GM19023 (cell line): ENCODE results near the gene SLC13A5.
"Not testable (repeated sequence)": the region's sequence is repeated elsewhere in the genome, so short reads cannot be mapped to it uniquely, and the experiment has no call there.

Experiments used
- ATAC-seq: cut with Tn5 transposase; IDR thresholded peaks from one replicate; pipeline ENCODE4 v1.9.1; 2021; ENCODE audit warnings: mild to moderate bottlenecking, moderate library complexity; ENCODE audit not compliant: unreplicated experiment

The SLC13A5 gene

GRCh38 chr17:6713130-6713917 is at the start of gene SLC13A5:
Gene SLC13A5 (minus strand): TSS chr17:6713369. CDS start chr17:6713333, 36 bp downstream.
- ATAC-seq, result no peak

GRCh38 chr17:6761779-6762178 is 48.6 kb upstream of the SLC13A5 start:
- ATAC-seq, result no peak

- no peak for ATAC-seq
These were observed 44.6 kb upstream of the SLC13A5 start for GRCh38 chr17:6757747-6758146.

- ATAC-seq, result no peak
These were observed 43.4 kb upstream of the SLC13A5 start for GRCh38 chr17:6756425-6757031.

GRCh38 chr17:6755731-6756184 is 42.6 kb upstream of the SLC13A5 start, which contains the start of gene XAF1:
Gene XAF1 (plus strand): TSS chr17:6756046. CDS start chr17:6756079, 33 bp downstream.
- no peak for ATAC-seq

GRCh38 chr17:6755281-6755680 is 42.1 kb upstream of the SLC13A5 start:
- ATAC-seq, result no peak

- ATAC-seq, result no peak
These were observed 40.4 kb upstream of the SLC13A5 start for GRCh38 chr17:6753546-6753945.

GRCh38 chr17:6753006-6753445 is 39.9 kb upstream of the SLC13A5 start:
- no peak for ATAC-seq

GRCh38 chr17:6752068-6752909 is 39.1 kb upstream of the SLC13A5 start:
- no peak for ATAC-seq

GRCh38 chr17:6749519-6749918 is 36.4 kb upstream of the SLC13A5 start:
- ATAC-seq, result no peak

- no peak for ATAC-seq
These were observed 35.4 kb upstream of the SLC13A5 start for GRCh38 chr17:6748617-6749016.

- ATAC-seq, result not testable (repeated sequence)
These were observed 33.5 kb upstream of the SLC13A5 start for GRCh38 chr17:6746665-6747064.

GRCh38 chr17:6729531-6729930 is 16.4 kb upstream of the SLC13A5 start:
- no peak for ATAC-seq

GRCh38 chr17:6724009-6724408 is 10.8 kb upstream of the SLC13A5 start:
- no peak for ATAC-seq

- no peak for ATAC-seq
These were observed 8.6 kb upstream of the SLC13A5 start for GRCh38 chr17:6721744-6722143.

- ATAC-seq, result no peak
These were observed 3.6 kb upstream of the SLC13A5 start for GRCh38 chr17:6716736-6717135.

- ATAC-seq, result no peak
These were observed 1.2 kb upstream of the SLC13A5 start for GRCh38 chr17:6714315-6714874.

GRCh38 chr17:6713918-6714271 is 726 bp upstream of the SLC13A5 start:
- ATAC-seq, result no peak

GRCh38 chr17:6712854-6713129 is 377 bp downstream of the SLC13A5 start:
- no peak for ATAC-seq

- no peak for ATAC-seq
These were observed 913 bp downstream of the SLC13A5 start for GRCh38 chr17:6712058-6712853.

- ATAC-seq, result no peak
These were observed 1.5 kb downstream of the SLC13A5 start for GRCh38 chr17:6711681-6712057.
